ENCODE measurements around the gene EXOC4.

DNA sequence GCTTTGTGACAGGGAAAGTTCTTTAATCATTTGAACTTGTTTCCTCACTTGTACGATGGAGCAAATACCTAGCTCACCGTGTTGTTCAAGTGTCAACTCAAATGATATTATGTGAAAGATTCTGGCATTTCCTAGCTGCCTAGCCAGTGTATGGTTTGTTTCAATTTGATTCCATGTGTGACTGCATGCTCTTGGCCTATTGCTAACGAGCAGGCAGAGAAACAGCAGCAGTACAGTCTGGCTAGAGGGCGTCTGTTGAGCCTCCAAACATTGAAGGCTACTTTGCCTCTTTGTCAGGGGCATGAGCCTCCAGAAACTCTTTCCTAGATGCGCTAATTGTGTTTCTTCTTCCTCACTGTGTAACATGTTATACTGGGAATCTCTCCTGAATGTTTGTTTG lies 417.4 kb downstream of the EXOC4 start:
- TF ChIP-seq FOSL1 (IDR thresholded peaks at IDR 0.05; ENCODE audit: insufficient read depth, low read depth, low read length) (no peak), POLR2AphosphoS5 (IDR thresholded peaks at IDR 0.05; ENCODE audit: low read depth, low read length) (no peak), EGR1 (IDR thresholded peaks at IDR 0.05; ENCODE audit: borderline replicate concordance, low read depth, low read length) (no peak), PHF8 (conservative IDR thresholded peaks at IDR 0.05; ENCODE audit: low read depth, low read length) (no peak), MAFK (IDR thresholded peaks at IDR 0.05; ENCODE audit: low read depth, low read length) (no peak), KDM5A (IDR thresholded peaks at IDR 0.05; ENCODE audit: low read length) (no peak), CREB1 (IDR thresholded peaks at IDR 0.05) (no peak), EZH2 (IDR thresholded peaks at IDR 0.05; ENCODE audit: low read depth, low read length, severe bottlenecking) (no peak), RFX5 (IDR thresholded peaks at IDR 0.05; ENCODE audit: borderline replicate concordance, low read depth, low read length) (no peak), TAF1 (IDR thresholded peaks at IDR 0.05; ENCODE audit: low read depth, low read length) (no peak)
- TF ChIP-seq, protein P1, sequence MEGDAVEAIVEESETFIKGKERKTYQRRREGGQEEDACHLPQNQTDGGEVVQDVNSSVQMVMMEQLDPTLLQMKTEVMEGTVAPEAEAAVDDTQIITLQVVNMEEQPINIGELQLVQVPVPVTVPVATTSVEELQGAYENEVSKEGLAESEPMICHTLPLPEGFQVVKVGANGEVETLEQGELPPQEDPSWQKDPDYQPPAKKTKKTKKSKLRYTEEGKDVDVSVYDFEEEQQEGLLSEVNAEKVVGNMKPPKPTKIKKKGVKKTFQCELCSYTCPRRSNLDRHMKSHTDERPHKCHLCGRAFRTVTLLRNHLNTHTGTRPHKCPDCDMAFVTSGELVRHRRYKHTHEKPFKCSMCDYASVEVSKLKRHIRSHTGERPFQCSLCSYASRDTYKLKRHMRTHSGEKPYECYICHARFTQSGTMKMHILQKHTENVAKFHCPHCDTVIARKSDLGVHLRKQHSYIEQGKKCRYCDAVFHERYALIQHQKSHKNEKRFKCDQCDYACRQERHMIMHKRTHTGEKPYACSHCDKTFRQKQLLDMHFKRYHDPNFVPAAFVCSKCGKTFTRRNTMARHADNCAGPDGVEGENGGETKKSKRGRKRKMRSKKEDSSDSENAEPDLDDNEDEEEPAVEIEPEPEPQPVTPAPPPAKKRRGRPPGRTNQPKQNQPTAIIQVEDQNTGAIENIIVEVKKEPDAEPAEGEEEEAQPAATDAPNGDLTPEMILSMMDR (IDR thresholded peaks at IDR 0.05; ENCODE audit: control extremely low read depth in 1 of 3, insufficient read depth in 1 of 3, low read depth in 1 of 3, low read length in 3 of 3): no peak
- TF ChIP-seq, protein P2, sequence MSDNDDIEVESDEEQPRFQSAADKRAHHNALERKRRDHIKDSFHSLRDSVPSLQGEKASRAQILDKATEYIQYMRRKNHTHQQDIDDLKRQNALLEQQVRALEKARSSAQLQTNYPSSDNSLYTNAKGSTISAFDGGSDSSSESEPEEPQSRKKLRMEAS (IDR thresholded peaks at IDR 0.05): no peak
